HepG2 (cell line): ENCODE data around the gene SLC66A3. TPM values are rescaled to one million over a fixed set of nuclear protein-coding genes. Genes with fewer than 3 reads are reported as not detected.

Source experiments
- ADNP ChIP-seq: sonication (generic); formaldehyde crosslinking; IDR thresholded peaks from 2 replicates; pipeline ENCODE4 v1.4.0; 2020; ENCODE audit warnings: missing genetic modification reagents
- ARID2 ChIP-seq: sonication (generic); formaldehyde crosslinking; IDR thresholded peaks from 2 replicates; pipeline ENCODE4 v1.8.1; 2022; ENCODE audit warnings: mild to moderate bottlenecking, missing genetic modification reagents, borderline replicate concordance
- CBX2 ChIP-seq, 2 experiments: fragments of 200-600 bp in 1 of 2; sonication (generic); formaldehyde crosslinking in 1 of 2; IDR thresholded peaks; 2 replicates each; pipeline versions ENCODE4 v1.7.0 to v1.8.1; 2018 to 2022; ENCODE audit warnings: low read depth in 2 of 2, low read length in 1 of 2, mild to moderate bottlenecking in 1 of 2, missing genetic modification reagents in 1 of 2
- HNF4A ChIP-seq: sonication (generic); formaldehyde crosslinking; IDR thresholded peaks from 2 replicates; pipeline ENCODE4 v1.4.0; 2020; ENCODE audit warnings: missing genetic modification reagents
- HOXA3 ChIP-seq: sonication (generic); formaldehyde crosslinking; IDR thresholded peaks from 2 replicates; pipeline ENCODE4 v1.5.0; 2020; ENCODE audit warnings: missing genetic modification reagents
- NONO ChIP-seq, 2 experiments: fragments of 450-650 bp in 1 of 2; sonication (generic) in 1 of 2; formaldehyde crosslinking in 1 of 2; IDR thresholded peaks in 1 of 2; conservative IDR thresholded peaks in 1 of 2; 2 replicates each; pipeline versions ENCODE4 v1.6.1 to v1.8.0; 2017 to 2022; ENCODE audit warnings: mild to moderate bottlenecking in 1 of 2, missing genetic modification reagents in 1 of 2, moderate library complexity in 1 of 2
- POGZ ChIP-seq: sonication (generic); formaldehyde crosslinking; IDR thresholded peaks from 2 replicates; pipeline ENCODE4 v1.4.0; 2020; ENCODE audit warnings: mild to moderate bottlenecking, missing genetic modification reagents
- PRPF4 ChIP-seq: fragments of 200-400 bp; formaldehyde crosslinking; IDR thresholded peaks from 2 replicates; pipeline ENCODE4 v1.6.1; 2016; ENCODE audit warnings: low read length, low read depth; ENCODE audit not compliant: poor library complexity, severe bottlenecking
- SALL1 ChIP-seq: sonication (generic); formaldehyde crosslinking; IDR thresholded peaks from 2 replicates; pipeline ENCODE4 v1.8.0; 2022; ENCODE audit warnings: mild to moderate bottlenecking, missing genetic modification reagents
- STAT6 ChIP-seq: sonication (generic); formaldehyde crosslinking; IDR thresholded peaks from 2 replicates; pipeline ENCODE4 v1.4.0; 2020; ENCODE audit warnings: missing genetic modification reagents, mild to moderate bottlenecking, borderline replicate concordance
- SUZ12 ChIP-seq: fragments of 150-350 bp; IDR thresholded peaks from 2 replicates; pipeline ENCODE4 v1.6.1; 2014; ENCODE audit warnings: low read depth, low read length
- SYNCRIP ChIP-seq: fragments of 200-400 bp; formaldehyde crosslinking; IDR thresholded peaks from 2 replicates; pipeline ENCODE4 v1.6.1; 2018; ENCODE audit warnings: mild to moderate bottlenecking, low read depth, low read length; ENCODE audit not compliant: insufficient read depth
- TBP ChIP-seq: sonication (generic); formaldehyde crosslinking; IDR thresholded peaks from 2 replicates; pipeline ENCODE4 v1.5.0; 2020; ENCODE audit warnings: missing genetic modification reagents
- ZBTB21 ChIP-seq: sonication (generic); formaldehyde crosslinking; IDR thresholded peaks from 2 replicates; pipeline ENCODE4 v1.4.0; 2020; ENCODE audit warnings: missing genetic modification reagents
- ZBTB3 ChIP-seq: sonication (generic); formaldehyde crosslinking; IDR thresholded peaks from 2 replicates; pipeline ENCODE4 v1.4.0; 2020; ENCODE audit warnings: low read depth, mild to moderate bottlenecking, moderate library complexity, missing genetic modification reagents, borderline replicate concordance
- ZBTB8A ChIP-seq: sonication (generic); formaldehyde crosslinking; IDR thresholded peaks from 2 replicates; pipeline ENCODE4 v1.4.0; 2020; ENCODE audit warnings: mild to moderate bottlenecking, low read depth, missing genetic modification reagents, borderline replicate concordance
- ZNF350 ChIP-seq: sonication (generic); formaldehyde crosslinking; IDR thresholded peaks from 2 replicates; pipeline ENCODE4 v1.4.0; 2020; ENCODE audit warnings: mild to moderate bottlenecking, low read depth, missing genetic modification reagents, borderline replicate concordance
- ZNF383 ChIP-seq: sonication (generic); formaldehyde crosslinking; IDR thresholded peaks from 2 replicates; pipeline ENCODE4 v1.4.0; 2020; ENCODE audit warnings: missing genetic modification reagents, mild to moderate bottlenecking, borderline replicate concordance
- ZNF773 ChIP-seq: sonication (generic); formaldehyde crosslinking; IDR thresholded peaks from 2 replicates; pipeline ENCODE4 v1.4.0; 2020; ENCODE audit warnings: missing genetic modification reagents, borderline replicate concordance
- polyA plus RNA-seq, 8 experiments: library from polyadenylated mRNA; depleted of rRNA in 3 of 8; stranded (reverse) in 7 of 8; unstranded in 1 of 8; fragments of >200 nt; fragmentation: Illumina TruSeq in 4 of 8; extraction: Trizol in 4 of 8; gene quantifications; 2 replicates each; pipeline versions ENCODE4 v1.2.1 to v1.2.3, GENCODE V29; 2011 to 2016; ENCODE audit warnings: low read depth in 4 of 8, missing spikeins in 1 of 8, mixed read lengths in 1 of 8; ENCODE audit not compliant: insufficient read depth in 1 of 8
- total RNA-seq, 5 experiments: library from RNA; depleted of rRNA; stranded (reverse); fragments of >200 nt; fragmentation: Illumina TruSeq; extraction: Trizol; gene quantifications; 2 replicates each; pipeline ENCODE4 v1.2.3, GENCODE V29; 2016; ENCODE audit warnings: low read depth in 1 of 5
- TF ChIP-seq, protein P1 (sequence below): sonication (generic); formaldehyde crosslinking; IDR thresholded peaks from 2 replicates; pipeline ENCODE4 v1.5.1; 2020; ENCODE audit warnings: mild to moderate bottlenecking, missing genetic modification reagents, moderate library complexity
- TF ChIP-seq, protein P2 (sequence below): sonication (generic); formaldehyde crosslinking; IDR thresholded peaks from 2 replicates; pipeline ENCODE4 v1.5.0; 2020; ENCODE audit warnings: missing genetic modification reagents, mild to moderate bottlenecking, borderline replicate concordance

SLC66A3 gene
- total and polyA plus RNA-seq, 2 of the 13 experiments (the other 11 are each of a cell fraction or from before 2014, with no cell fraction given), result 2.2 to 3.7 TPM

- TF ChIP-seq, protein P1, sequence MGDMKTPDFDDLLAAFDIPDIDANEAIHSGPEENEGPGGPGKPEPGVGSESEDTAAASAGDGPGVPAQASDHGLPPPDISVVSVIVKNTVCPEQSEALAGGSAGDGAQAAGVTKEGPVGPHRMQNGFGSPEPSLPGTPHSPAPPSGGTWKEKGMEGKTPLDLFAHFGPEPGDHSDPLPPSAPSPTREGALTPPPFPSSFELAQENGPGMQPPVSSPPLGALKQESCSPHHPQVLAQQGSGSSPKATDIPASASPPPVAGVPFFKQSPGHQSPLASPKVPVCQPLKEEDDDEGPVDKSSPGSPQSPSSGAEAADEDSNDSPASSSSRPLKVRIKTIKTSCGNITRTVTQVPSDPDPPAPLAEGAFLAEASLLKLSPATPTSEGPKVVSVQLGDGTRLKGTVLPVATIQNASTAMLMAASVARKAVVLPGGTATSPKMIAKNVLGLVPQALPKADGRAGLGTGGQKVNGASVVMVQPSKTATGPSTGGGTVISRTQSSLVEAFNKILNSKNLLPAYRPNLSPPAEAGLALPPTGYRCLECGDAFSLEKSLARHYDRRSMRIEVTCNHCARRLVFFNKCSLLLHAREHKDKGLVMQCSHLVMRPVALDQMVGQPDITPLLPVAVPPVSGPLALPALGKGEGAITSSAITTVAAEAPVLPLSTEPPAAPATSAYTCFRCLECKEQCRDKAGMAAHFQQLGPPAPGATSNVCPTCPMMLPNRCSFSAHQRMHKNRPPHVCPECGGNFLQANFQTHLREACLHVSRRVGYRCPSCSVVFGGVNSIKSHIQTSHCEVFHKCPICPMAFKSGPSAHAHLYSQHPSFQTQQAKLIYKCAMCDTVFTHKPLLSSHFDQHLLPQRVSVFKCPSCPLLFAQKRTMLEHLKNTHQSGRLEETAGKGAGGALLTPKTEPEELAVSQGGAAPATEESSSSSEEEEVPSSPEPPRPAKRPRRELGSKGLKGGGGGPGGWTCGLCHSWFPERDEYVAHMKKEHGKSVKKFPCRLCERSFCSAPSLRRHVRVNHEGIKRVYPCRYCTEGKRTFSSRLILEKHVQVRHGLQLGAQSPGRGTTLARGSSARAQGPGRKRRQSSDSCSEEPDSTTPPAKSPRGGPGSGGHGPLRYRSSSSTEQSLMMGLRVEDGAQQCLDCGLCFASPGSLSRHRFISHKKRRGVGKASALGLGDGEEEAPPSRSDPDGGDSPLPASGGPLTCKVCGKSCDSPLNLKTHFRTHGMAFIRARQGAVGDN (CRISPR knock-in tag), result peak; percentile 30; the same call in 1 of the 2 replicates
- no peak for TF ChIP-seq STAT6 (CRISPR knock-in tag)
- TF ChIP-seq HNF4A, result no peak
- no peak for TF ChIP-seq ARID2 (CRISPR knock-in tag)
- 0 out of 2 replicates have a peak, but pooled peaks have one; percentile 32 for TF ChIP-seq HOXA3 (CRISPR knock-in tag)
- TF ChIP-seq ZNF383 (CRISPR knock-in tag), result no peak
- TF ChIP-seq ZBTB21 (CRISPR knock-in tag), result no peak
- TF ChIP-seq PRPF4, result no peak
- TF ChIP-seq ZNF773 (CRISPR knock-in tag), result no peak
- TF ChIP-seq ADNP, result no peak
- TF ChIP-seq SALL1 (CRISPR knock-in tag), result peak; percentile 51; the same call in 1 of the 2 replicates
- no peak for TF ChIP-seq ZBTB3 (CRISPR knock-in tag)
- no peak for TF ChIP-seq CBX2 (IDR thresholded peaks at IDR 0.05; ENCODE audit: low read depth, low read length)
- no peak for TF ChIP-seq CBX2 (CRISPR knock-in tag; IDR thresholded peaks at IDR 0.05; ENCODE audit: low read depth)
- TF ChIP-seq ZBTB8A (CRISPR knock-in tag), result no peak
- TF ChIP-seq SYNCRIP, result no peak
- no peak for TF ChIP-seq NONO (IDR thresholded peaks at IDR 0.05)
- TF ChIP-seq NONO (CRISPR knock-in tag; conservative IDR thresholded peaks at IDR 0.05), result no peak
- TF ChIP-seq TBP (CRISPR knock-in tag), result no peak
- TF ChIP-seq, protein P2, sequence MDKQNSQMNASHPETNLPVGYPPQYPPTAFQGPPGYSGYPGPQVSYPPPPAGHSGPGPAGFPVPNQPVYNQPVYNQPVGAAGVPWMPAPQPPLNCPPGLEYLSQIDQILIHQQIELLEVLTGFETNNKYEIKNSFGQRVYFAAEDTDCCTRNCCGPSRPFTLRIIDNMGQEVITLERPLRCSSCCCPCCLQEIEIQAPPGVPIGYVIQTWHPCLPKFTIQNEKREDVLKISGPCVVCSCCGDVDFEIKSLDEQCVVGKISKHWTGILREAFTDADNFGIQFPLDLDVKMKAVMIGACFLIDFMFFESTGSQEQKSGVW (CRISPR knock-in tag), result no peak
- TF ChIP-seq POGZ, result peak; percentile 23; the same call in 1 of the 2 replicates
- TF ChIP-seq SUZ12, result no peak; the same call in 1 of the 2 replicates
- TF ChIP-seq ZNF350 (CRISPR knock-in tag), result no peak
Observed at GRCh38 chr2:11123856-11124759, 31.2 kb upstream of the SLC66A3 start (continued).
